HepG2 (cell line): ENCODE data around the gene C14orf93. TPM values are rescaled to one million over a fixed set of nuclear protein-coding genes. Genes with fewer than 3 reads are reported as not detected.

Source experiments
- ARID3A ChIP-seq: IDR thresholded peaks from 2 replicates; pipeline ENCODE4 v1.6.1; 2012; ENCODE audit warnings: low read depth, low read length, improper control_type of control experiment
- ATF1 ChIP-seq: IDR thresholded peaks from 2 replicates; pipeline ENCODE4 v1.6.1; 2016; ENCODE audit warnings: mild to moderate bottlenecking, control low read depth
- HIVEP1 ChIP-seq: sonication (generic); formaldehyde crosslinking; IDR thresholded peaks from 2 replicates; pipeline ENCODE4 v1.4.0; 2020; ENCODE audit warnings: mild to moderate bottlenecking, missing genetic modification reagents
- HOXA3 ChIP-seq: sonication (generic); formaldehyde crosslinking; IDR thresholded peaks from 2 replicates; pipeline ENCODE4 v1.5.0; 2020; ENCODE audit warnings: missing genetic modification reagents
- MZF1 ChIP-seq: sonication (generic); formaldehyde crosslinking; IDR thresholded peaks from 2 replicates; pipeline ENCODE4 v1.8.1; 2023; ENCODE audit warnings: mild to moderate bottlenecking, missing genetic modification reagents, borderline replicate concordance
- NFAT5 ChIP-seq: sonication (generic); formaldehyde crosslinking; IDR thresholded peaks from 2 replicates; pipeline ENCODE4 v1.4.0; 2020; ENCODE audit warnings: missing genetic modification reagents
- NFATC3 ChIP-seq: sonication (generic); formaldehyde crosslinking; IDR thresholded peaks from 2 replicates; pipeline ENCODE4 v1.5.1; 2020; ENCODE audit warnings: mild to moderate bottlenecking, missing genetic modification reagents
- PATZ1 ChIP-seq: sonication (generic); formaldehyde crosslinking; IDR thresholded peaks from 2 replicates; pipeline ENCODE4 v1.4.0; 2020; ENCODE audit warnings: missing genetic modification reagents
- RARA ChIP-seq: IDR thresholded peaks from 2 replicates; pipeline ENCODE4 v1.6.1; 2016; ENCODE audit warnings: missing genetic modification reagents, missing compliant biosample characterization
- RFX3 ChIP-seq: IDR thresholded peaks from 2 replicates; pipeline ENCODE4 v1.6.1; 2016; ENCODE audit warnings: missing biosample characterization, missing genetic modification reagents
- WIZ ChIP-seq: sonication (generic); formaldehyde crosslinking; IDR thresholded peaks from 2 replicates; pipeline ENCODE4 v1.5.1; 2020; ENCODE audit warnings: mild to moderate bottlenecking, missing genetic modification reagents
- ZNF24 ChIP-seq: fragments of 450-650 bp; IDR thresholded peaks from 2 replicates; pipeline ENCODE4 v1.6.1; 2017; ENCODE audit warnings: antibody characterized with exemption, mild to moderate bottlenecking
- ZNF33B ChIP-seq: sonication (generic); formaldehyde crosslinking; IDR thresholded peaks from 2 replicates; pipeline ENCODE4 v1.5.1; 2020; ENCODE audit warnings: mild to moderate bottlenecking, missing genetic modification reagents
- ZNF367 ChIP-seq: sonication (generic); formaldehyde crosslinking; IDR thresholded peaks from 2 replicates; pipeline ENCODE4 v1.4.0; 2020; ENCODE audit warnings: missing genetic modification reagents, borderline replicate concordance
- ZNF512B ChIP-seq: sonication (generic); formaldehyde crosslinking; IDR thresholded peaks from 2 replicates; pipeline ENCODE4 v1.5.1; 2020; ENCODE audit warnings: missing genetic modification reagents, mild to moderate bottlenecking, borderline replicate concordance
- ZNF530 ChIP-seq: sonication (generic); formaldehyde crosslinking; IDR thresholded peaks from 2 replicates; pipeline ENCODE4 v1.5.0; 2020; ENCODE audit warnings: low read depth, mild to moderate bottlenecking, missing genetic modification reagents
- ZNF724P ChIP-seq: sonication (generic); formaldehyde crosslinking; IDR thresholded peaks from 2 replicates; pipeline ENCODE4 v1.8.0; 2022; ENCODE audit warnings: missing genetic modification reagents, borderline replicate concordance
- polyA plus RNA-seq, 8 experiments: library from polyadenylated mRNA; depleted of rRNA in 3 of 8; stranded (reverse) in 7 of 8; unstranded in 1 of 8; fragments of >200 nt; fragmentation: Illumina TruSeq in 4 of 8; extraction: Trizol in 4 of 8; gene quantifications; 2 replicates each; pipeline versions ENCODE4 v1.2.1 to v1.2.3, GENCODE V29; 2011 to 2016; ENCODE audit warnings: low read depth in 4 of 8, missing spikeins in 1 of 8, mixed read lengths in 1 of 8; ENCODE audit not compliant: insufficient read depth in 1 of 8
- total RNA-seq, 5 experiments: library from RNA; depleted of rRNA; stranded (reverse); fragments of >200 nt; fragmentation: Illumina TruSeq; extraction: Trizol; gene quantifications; 2 replicates each; pipeline ENCODE4 v1.2.3, GENCODE V29; 2016; ENCODE audit warnings: low read depth in 1 of 5

Gene C14orf93
- total and polyA plus RNA-seq, 2 of the 13 experiments (the other 11 are each of a cell fraction or from before 2014, with no cell fraction given): 11.4 to 22.5 TPM

- TF ChIP-seq NFAT5 (CRISPR knock-in tag): no peak
- peak; percentile 65 for TF ChIP-seq HOXA3 (CRISPR knock-in tag)
- no peak for TF ChIP-seq ATF1 (CRISPR knock-in tag)
- TF ChIP-seq ZNF724P (CRISPR knock-in tag): peak; percentile 84; the same call in 1 of the 2 replicates
- TF ChIP-seq RARA (CRISPR knock-in tag): peak; percentile 21; the same call in 1 of the 2 replicates
- no peak; the same call in 1 of the 2 replicates for TF ChIP-seq ZNF530 (CRISPR knock-in tag)
- no peak for TF ChIP-seq ZNF33B (CRISPR knock-in tag)
- peak; percentile 100; the same call in 1 of the 2 replicates for TF ChIP-seq ZNF512B (CRISPR knock-in tag)
- TF ChIP-seq HIVEP1 (CRISPR knock-in tag): peak; percentile 92
- 0 out of 2 replicates have a peak, but pooled peaks have one; percentile 24 for TF ChIP-seq ZNF24
- peak; percentile 64 for TF ChIP-seq PATZ1
- peak; percentile 14; the same call in 1 of the 2 replicates for TF ChIP-seq MZF1 (CRISPR knock-in tag)
- TF ChIP-seq RFX3 (CRISPR knock-in tag): no peak
- TF ChIP-seq NFATC3 (CRISPR knock-in tag): peak; percentile 32; the same call in 1 of the 2 replicates
- TF ChIP-seq ARID3A: no peak
- TF ChIP-seq WIZ (CRISPR knock-in tag): peak; percentile 56; the same call in 1 of the 2 replicates
- TF ChIP-seq ZNF367 (CRISPR knock-in tag): 0 out of 2 replicates have a peak, but pooled peaks have one; percentile 58
Observed at GRCh38 chr14:23057757-23058653, 48.1 kb upstream of the C14orf93 start (continued).
